LNCAP (cell line): Measurements from ENCODE around the gene GNB4.

ENCODE experiments used
- TF ChIP-seq, protein P1 (sequence below): fragments of 450-650 bp; IDR thresholded peaks from 2 replicates; pipeline ENCODE4 v1.5.1; 2017; ENCODE audit warnings: mild to moderate bottlenecking

Gene GNB4

DNA sequence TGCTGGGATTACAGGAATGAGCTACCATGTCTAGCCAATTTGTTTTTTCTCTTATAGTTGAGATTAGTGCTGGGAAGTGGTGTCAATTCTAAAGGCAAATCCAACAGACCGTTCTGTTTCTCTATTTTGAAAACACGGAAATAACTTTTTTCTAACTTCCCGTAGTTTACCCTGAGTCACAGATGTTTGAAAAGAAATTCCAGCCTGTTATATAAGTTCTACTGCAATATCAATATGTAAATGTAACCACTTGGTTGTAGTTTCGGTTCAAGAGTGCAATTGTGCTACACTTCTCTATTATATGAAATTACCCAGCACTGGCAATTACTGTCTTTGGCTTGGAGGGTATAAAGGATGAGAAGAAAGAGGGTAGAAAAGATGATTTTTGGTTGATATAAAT, 22.3 kb upstream of the GNB4 start:
- TF ChIP-seq, protein P1, sequence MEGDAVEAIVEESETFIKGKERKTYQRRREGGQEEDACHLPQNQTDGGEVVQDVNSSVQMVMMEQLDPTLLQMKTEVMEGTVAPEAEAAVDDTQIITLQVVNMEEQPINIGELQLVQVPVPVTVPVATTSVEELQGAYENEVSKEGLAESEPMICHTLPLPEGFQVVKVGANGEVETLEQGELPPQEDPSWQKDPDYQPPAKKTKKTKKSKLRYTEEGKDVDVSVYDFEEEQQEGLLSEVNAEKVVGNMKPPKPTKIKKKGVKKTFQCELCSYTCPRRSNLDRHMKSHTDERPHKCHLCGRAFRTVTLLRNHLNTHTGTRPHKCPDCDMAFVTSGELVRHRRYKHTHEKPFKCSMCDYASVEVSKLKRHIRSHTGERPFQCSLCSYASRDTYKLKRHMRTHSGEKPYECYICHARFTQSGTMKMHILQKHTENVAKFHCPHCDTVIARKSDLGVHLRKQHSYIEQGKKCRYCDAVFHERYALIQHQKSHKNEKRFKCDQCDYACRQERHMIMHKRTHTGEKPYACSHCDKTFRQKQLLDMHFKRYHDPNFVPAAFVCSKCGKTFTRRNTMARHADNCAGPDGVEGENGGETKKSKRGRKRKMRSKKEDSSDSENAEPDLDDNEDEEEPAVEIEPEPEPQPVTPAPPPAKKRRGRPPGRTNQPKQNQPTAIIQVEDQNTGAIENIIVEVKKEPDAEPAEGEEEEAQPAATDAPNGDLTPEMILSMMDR = no peak

DNA sequence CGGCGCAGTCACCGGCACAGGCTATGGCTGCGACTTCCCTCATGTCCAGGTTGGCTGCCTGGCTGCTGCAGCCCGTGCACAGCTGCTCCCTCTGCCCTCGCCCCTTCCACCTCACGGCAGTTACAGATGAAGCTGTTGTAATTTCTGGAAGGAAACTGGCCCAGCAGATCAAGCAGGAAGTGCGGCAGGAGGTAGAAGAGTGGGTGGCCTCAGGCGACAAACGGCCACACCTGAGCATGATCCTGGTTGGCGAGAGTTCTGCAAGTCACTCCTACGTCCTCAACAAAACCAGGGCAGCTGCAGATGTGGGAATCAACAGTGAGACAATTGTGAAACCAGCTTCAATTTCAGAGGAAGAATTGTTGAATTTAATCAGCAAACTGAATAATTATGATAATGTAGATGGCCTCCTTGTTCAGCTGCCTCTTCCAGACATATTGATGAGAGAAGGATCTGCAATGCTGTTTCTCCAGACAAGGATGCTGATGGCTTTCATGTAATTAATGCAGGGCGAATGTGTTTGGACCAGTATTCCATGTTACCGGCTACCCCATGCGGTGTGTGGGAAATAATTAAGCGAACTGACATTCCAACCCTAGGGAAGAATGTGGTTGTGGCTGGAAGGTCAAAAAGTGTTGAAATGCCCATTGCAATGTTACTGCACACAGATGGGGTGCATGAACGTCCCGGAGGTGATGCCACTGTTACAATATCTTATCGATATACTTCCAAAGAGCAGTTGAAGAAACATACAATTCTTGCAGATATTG, 13.2 kb upstream of the GNB4 start:
- TF ChIP-seq, protein P1 = no peak

DNA sequence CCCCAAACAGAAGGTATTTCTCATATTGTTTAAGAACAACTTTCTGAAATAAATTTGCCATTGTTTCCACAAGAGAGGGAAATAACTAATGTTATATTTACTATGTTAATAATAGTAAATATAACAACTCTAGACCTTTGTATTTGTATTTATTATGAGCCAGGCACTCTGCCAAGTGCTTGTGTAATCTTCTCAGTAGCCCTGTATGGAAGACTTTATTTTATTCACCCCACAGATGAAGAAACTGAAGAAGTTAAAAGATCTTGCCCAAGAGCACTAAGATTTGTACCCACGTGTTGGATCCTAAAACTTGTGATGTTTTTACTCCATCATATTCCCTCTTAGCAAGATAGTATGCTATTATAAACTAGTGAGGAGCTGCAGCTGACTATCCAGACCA, 12.0 kb upstream of the GNB4 start:
- TF ChIP-seq, protein P1 = no peak

DNA sequence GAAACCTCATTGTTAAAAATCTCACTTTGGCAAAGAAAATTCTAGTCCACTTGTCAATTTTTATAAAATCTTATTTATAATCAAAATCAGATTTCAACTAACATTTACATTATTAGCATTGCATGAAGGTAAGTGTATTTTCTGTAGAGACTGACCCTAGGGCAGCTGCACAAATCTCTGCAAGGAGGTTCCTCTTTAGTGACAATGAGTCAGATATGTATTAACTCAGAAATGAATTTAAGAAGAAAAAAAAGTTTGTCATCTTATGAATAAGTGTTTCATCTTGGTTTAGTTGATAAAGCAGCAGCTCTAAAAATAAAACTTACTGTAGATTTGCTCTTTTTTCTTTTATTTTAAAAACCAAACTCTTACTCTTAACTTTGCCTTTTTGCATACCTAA, 9.0 kb upstream of the GNB4 start:
- TF ChIP-seq, protein P1 = no peak

DNA sequence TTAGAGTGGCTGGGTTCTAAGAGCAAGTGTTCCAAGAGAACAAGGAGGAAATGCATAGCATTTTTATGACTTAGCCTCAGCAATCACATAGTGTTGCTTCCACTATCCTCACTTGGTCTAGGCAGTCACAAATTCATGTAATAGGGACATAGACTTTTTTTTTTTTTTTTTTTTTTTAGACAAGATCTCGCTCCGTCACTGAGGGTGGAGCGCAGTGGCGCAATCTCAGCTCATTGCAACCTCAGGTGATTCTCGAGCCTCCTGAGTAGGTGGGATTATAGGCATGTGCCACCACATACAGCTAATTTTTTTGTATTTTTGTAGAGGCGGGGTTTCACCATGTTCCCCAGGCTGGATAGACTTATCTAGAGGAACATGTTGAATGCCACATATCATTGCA, 4.7 kb upstream of the GNB4 start:
- TF ChIP-seq, protein P1 = no peak

DNA sequence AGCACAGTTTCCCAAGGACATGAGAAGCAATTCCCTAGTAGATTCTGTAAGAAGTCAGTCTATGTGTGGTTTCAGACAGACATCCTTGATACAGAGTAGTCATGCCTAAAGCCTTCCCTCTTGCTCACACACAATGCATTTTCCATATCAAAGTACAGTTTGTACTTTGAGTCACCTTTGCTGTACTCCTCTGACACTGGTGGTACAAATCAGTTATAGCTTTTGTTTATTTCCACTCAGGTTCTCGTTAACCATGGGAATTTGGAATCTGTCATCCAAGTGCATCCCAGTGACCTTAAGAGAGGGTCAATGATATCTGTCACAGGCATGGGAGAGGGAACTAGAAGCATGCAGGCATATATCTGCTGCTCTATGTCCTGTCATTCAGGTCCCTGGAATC, 3.6 kb upstream of the GNB4 start:
- TF ChIP-seq, protein P1 = no peak

DNA sequence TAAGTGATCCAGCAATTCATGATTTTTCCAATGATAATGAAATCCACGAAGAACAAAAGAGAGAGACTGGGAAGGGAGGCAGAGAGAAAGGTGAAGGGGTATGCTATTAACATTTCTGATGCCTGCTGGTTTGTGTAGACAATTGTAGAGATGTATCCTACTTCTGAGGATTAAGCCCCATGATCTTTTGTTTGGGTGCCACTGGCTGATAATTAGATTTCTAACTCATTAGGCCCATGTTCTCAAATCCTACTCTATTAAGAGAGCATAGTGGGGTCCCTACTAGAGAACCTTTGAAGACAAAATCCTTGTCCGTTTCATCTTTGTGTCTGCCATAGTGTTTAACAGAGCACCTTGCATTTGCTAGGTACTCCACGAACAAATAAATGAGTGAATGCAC, 2.7 kb upstream of the GNB4 start:
- TF ChIP-seq, protein P1 = no peak

DNA sequence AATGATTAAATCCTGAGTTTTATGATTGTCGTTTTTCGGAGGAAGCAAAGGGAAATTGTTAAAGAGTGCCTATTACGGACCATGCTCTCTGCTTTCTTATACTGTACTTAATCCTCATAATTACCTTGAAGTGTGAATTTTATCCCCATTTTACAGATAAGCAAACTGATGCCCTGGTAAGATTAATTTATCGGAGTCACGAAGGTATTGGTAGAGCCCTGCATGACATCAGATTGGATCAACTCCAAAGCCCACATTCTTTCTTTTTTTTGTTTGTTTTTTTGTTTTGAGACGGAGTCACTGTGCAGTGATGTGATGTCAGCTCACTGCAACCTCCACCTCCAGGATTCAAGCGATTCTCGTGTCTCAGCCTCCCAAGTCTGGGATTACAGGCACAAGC, 1.6 kb upstream of the GNB4 start:
- TF ChIP-seq, protein P1 = no peak
